HT1080 (cell line): Measurements from ENCODE around the gene RELL1. TPM values are rescaled to one million over a fixed set of nuclear protein-coding genes. Genes with fewer than 3 reads are reported as not detected.

Experiments used
- DNase-seq: peaks from one replicate; pipeline ENCODE4 v3.0.0-alpha.2; 2015; ENCODE audit warnings: low read depth
- total RNA-seq: library from RNA; depleted of rRNA; stranded (reverse); fragments of >200 nt; shearing (Covaris generic); gene quantifications from 2 replicates; pipeline ENCODE4 v1.2.3, GENCODE V29; 2014

RELL1 gene
- total RNA-seq, 1 experiment from 2014 or later = 50.6 TPM

DNA sequence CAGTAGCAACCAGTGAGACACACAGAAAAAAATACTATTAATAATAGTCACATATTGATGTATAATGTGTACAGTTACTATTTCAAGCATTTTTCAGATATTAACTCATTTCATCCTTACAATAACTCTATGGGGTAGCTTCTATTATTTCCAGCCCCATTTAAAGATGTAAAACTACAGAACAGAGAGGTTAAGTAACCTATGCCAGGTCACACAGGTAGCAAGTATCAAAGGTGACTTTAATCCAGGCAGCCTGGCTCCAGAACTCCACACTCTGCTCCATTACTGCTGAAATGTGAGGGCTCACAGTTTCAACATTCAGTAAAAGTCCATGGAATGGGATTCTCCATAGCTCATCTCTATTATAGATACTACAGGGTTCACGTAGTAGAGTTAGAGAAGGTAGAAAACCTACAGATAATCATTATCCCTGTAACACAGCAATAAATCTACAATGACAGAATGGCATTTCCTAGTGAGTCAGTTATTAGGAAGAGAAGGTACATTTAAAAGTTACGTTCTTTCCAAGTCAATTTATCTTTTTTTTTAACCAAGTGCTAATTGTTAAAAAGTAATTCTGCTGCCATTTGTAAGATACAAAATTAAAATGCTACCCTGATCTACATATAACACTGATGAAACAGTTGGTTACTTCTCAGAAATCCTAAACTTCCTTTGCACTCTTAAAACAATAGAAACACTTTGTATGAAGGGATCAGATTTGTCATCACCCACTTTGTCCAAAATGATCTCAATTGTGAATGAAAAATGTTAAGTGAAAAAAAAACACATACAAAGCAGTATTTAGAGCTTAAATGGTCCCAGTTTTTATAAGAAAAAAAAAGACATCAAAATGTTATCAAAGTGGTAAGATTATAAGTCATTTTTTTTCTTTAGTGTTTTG lies 18.7 kb downstream of the RELL1 start:
- DNase-seq = no peak

DNA sequence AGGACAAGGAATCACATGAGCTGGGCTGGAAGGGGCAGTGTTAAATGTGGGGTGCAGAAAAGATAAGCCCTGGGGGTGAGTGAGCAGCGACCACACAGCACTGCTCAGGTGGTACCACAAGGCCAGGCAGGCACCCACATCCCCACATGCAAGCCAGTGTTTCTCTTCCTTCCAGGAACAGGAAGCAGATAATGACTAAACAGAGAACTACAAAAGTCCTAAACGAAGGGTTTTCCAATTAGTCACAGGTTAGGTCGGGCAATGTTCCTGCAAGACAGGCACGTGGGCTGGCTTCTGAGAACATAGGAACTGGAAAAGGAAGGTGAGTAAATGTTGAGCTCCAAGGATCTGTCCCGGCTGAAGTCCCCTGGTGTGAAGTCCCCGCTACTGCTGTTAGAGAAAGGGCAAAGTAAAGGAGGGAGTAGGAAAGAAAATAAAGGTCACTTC lies 19.5 kb downstream of the RELL1 start:
- DNase-seq = peak; percentile 98

DNA sequence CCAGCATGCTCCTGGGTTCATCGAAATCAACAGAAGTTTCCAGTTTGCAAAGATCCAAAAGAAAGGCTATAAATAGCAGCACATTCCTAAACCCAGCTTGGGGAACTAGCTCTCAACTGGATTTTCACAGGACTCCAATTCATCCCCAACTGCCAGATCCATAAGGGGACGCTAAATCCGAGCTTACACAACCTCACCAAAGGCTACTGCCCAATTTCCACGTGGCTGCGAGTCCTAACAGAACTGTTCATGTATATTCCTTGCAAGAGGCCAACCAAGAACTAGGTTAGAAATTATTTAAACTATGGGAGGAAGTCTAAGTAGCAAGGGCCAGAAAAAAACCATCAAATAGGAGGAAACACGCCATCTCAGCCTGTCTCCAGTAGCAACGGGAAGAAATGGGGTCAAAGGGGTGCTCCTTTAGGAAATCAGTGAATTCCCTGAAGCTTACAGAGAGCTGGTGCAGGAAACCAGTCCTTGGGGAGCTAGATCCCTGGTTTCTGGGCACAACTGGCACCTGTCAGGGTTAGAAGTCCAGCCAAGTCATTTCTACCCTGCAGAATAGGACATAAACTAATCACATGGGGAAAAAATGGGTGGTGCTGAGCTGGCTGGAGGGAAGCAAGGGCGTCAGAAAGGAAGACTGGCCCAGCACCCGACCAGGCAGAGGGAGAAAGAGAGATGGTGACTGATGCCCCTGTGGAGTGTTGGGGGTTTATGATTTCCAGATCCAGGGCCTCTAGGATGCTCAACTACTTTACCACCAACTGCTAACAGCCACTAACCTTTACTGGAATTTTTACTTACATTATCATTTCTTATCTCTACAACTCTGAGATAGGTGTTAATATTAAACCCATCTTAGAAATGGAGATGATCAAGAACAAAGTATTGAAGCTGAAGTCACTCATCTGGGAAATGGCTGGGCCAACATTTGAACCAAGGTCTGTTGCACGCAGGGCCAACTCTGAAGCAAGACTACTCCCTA lies 20.5 kb downstream of the RELL1 start:
- no peak for DNase-seq

DNA sequence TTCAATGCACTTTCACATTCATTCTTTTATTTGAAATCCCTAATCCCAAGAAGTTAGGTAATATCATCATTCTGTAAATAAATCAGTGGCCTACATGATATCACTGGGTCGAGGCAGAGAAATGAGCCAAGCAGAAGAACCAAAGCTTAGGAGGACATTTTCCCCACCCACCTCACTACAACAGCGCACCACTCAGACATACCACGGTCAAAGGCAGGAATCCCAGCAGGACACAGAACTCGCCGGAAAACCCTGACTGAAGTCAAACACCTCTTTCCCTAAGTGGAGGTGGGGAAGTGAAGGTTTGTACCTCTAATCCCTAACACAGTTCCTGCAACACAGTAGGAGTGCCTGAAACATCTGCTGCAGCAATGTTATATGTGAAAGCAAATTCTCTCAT lies 21.5 kb downstream of the RELL1 start:
- DNase-seq = no peak

DNA sequence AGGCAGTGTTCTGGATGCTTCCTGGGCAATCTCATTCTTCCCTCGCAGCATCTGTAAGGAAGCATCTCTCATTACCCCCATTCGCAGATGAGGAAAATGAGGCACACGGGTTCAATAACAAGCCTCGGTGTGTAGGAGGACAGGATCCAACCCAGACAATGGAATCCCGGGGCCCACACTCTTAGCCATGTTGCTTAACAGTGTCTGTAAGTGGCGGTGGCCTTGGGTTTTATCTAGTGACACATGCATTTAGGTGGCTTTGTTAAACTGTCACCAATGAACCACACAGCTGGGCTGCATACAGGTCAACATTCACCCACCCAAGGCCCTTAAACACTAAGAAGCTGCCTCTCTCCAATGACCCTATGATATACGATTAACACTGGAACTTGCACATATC lies 22.6 kb downstream of the RELL1 start:
- no peak for DNase-seq

DNA sequence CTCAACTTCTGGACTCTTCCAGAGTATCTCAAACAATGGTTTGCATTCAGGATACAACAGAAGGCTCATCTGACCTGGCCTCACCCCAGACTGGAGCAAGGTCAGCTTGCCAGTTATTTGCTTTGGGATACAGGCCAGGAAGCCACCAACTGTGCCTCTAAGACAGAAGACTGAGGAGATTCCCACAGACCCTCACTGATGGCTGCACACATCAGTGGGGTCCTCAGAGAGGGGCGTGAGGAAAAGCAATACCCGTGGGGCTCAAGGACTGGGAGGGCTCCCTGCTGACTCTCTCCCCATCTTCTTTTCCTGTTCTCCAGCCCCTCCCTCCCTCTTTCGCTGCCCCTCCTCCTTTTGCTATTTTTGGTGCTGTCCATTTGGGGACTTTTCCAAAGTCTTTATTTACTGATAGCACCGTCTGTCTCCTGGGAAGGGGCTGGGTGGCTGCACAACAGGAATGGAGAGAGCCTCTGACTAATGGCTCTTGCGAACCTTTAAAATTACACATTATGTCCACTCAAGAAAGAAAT lies 23.2 kb downstream of the RELL1 start:
- DNase-seq = no peak

DNA sequence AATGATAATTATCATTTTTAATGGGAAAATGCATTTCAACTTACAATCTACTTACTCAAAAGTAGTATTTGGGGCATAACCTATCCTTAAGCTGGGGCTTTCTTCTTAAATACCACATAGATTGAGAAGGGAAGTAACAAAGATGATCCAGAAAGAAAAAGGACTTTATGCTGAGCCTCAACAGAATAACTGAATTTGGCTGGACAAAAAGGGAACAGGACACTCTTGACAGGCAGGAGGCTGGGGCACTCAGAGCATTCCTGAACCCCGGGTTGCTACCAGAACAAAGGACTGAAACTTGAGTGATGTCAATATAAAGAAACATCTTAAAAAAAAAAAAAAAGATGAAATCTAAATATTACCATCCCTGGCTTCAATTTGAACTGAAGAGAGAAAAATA lies 23.9 kb downstream of the RELL1 start:
- DNase-seq = no peak

DNA sequence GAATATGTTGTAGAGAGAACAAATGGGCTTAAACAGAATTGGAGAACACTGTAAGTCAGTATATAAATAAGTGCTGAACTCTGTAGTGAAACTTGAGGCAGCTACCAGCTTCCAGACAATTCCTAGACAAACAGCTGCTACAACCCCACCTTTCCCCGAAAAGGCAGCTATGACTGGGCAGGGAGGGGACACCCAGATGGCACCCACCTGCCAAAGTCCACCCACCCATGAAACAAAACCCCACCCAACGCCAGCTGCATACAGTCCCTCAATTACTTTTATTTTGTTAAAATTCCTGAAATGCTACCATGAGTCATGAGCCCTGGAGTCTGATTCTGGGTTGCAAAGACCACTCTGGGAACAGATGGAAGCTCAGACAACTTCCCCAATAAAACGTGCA lies 24.4 kb downstream of the RELL1 start:
- DNase-seq = peak; percentile 29

DNA sequence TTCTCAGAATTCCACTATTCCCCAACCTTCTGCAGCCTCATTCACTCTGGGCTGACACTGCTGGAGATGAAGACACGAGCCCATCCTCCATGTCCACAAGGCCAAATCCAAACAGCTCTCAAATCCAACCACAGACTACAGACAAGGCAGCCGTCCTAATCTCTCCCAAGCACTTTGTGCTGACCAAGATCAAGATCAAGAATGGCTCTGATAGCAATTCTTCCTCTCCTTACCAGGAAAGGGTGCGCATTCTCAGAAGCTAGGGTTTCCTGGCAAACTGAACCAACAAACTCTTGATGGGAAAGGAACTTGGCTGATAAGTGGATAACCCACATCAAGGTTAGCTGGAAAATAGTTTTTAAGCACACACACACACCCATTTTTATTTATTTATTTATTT lies 26.5 kb downstream of the RELL1 start:
- no peak for DNase-seq

DNA sequence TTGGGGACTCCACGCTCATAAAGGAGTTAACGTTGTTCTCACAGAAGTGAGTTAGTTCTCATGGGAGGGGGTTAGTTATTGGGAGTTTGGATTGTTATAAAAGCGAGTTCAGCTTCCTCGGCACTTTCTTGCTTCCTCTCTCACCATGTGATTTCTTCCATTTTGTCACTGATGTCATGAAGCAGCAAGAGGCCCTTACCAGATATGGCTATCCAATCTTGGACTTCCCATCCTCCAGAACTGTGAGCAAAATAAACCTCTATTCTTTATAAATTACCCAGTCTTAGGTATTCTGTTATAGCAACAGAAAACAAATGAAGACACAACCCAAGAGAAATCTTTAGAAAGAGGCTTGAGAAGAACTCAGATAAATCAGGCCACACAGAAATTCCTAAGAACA lies 29.5 kb downstream of the RELL1 start:
- DNase-seq = no peak

DNA sequence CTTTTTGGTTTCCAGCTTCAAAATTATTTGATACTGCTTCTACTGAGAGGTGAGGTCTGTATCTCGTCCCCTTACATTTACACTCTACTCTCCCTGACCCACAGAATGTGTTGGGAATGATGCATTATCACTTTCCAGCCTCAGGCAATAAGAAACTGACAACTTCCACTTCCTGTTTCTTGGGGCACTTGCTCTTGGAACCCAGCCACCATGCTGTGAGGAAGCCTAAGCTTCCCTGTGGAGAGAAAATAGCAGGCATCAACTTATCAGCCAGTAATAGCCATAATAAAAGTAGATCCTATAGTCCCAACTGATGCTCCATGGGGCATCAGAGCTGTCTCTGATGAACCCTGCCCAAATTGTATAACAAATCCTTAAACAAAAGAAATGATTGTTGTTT lies 32.6 kb downstream of the RELL1 start:
- DNase-seq = peak; percentile 61

DNA sequence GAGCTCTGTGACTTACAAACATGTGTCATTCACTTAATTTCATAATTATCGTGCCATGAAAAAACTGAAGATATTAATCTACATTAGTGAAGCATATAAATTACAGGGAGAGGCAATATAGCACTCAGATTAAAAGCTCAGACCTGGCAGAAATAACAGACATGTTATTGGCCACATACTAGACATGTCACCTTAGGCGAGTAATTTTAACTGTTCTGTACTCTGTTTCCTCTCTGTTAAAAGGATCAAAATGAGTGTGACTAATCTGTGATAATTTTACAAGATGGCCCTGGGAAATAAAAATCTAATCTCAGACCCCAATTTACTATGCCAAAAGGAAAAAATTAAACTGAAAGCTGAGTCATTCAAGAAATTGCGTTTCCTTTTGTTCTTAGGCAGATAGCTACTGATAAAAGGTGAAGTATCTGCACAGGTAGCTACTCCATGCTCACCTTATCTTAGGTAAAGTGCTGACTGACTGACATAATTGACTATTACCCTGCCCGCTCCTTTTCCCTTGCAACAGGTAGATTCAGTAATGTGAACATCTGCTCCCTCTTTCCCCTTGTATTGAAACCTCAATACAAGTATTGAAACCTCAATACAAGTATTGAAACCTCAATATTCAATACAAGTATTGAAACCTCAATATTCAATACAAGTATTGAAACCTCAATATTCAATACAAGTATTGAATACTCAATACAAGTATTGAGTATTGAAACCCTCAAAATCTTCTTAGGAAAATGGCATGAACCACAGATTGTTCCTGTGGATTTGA lies 33.2 kb downstream of the RELL1 start:
- DNase-seq = no peak

DNA sequence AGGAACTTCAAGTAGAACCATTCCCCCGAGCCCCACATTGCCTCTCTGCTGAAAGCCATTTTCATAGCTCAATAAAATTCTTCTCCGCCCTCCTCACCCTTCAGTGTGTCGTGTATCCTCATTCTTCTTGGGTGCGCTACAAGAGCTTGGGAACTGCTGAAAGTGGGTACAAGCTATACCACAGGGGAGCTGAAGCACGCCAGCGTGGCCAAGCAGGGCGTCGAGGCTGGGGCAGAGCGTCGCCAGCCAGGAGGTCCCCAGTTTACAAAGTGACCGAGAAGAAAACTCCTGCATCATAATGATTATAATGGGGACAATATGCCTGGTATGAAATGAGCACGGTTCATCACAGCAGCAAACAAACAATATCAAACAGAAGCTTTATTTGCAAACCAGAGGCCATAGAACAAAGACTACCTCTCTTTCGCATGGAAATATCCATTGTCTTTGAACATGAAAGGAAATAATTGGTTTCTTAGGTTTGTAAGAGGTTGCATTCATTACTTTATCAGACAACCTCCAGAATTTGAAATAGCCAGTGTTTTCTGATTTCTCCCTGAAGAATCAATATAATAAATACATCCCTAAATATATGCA lies 34.3 kb downstream of the RELL1 start:
- DNase-seq = no peak

DNA sequence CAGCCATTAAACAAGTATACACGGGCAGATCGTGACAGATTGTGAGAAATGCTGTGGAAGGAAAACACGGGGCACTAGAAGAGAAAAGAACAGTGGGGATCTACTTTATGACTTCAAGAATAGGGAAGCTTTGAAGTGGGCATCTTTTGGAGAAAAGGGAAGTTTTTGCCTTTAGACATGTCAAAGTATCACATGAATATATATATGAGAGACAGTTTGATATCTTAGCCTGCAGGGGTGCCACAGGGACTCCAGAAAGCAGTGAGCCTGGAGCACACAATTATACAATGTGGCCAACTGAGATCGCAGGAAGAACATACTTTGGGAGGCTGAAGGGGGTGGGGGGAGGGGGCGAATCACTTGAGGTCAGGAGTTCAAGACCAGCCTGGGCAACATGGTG lies 35.7 kb downstream of the RELL1 start:
- DNase-seq = no peak

DNA sequence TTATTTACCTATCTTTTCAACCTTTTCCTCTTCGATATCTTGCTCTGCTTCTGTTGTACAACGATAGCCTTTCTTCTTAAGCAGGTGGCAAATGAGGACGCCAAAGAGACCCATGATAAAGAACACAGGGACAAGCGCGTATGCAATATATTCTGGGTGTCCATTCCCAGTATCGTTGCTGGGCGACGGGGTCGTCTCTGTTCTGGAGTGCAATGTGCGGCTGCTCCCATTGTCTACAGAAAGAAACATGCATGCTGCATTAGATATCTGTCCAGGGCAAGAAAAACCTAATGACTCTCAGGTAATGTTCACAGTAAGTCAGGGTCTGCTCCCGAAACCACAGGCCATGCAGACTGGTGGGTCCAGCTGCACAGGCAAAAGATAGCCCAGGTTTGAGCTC lies 36.9 kb downstream of the RELL1 start:
- no peak for DNase-seq

DNA sequence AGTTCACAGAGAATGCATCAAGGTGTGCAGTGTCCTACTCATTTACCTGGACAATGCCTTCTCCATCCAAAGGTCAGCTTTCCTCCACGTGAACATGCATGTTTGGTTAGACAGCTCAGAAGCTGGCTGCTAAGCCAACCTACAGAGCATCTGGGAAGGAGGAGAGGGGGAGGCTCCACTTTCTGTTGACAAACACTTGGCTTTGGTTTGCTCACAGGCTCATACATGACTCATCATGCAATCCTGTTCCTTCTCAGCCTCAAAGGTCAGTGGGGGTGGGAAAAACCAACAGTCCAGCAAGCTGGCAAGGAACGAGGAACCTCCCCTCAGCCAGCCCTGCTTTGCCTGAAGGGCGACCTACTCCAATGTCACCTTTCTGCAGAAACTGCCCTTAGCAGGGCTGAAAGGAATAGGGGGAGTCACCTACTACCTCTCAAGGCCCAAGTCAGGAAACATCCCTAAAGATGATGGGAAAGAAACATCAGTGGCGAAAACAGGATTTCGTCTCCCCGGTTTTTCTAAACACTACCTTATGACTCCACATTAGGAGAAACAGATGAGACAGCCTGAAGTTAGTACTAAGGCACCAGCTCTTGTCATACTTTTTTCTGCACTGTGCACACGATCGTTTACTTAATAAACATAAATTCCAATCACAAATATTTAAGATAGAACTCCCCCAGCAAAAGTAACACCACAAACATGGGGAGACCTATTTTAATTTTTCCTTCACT lies 37.9 kb downstream of the RELL1 start:
- peak; percentile 91 for DNase-seq

DNA sequence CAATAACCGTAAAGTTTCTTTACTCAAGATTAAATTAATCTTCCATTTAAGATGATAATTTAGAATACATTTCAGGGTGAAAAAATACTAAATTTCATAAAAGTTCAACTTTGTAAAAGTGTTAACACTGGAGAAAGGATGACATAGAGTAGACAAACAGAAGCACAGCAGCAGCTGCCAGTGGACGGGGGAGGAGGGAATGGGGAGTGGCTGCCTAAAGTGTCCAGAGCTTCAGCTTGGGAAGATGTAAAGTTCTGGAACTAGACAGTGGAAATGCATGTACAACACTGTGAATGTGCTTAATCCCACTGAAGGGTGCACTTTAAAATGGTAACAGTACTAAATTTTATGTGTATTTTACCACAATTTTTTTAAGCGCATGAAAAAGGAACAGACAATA lies 39.9 kb downstream of the RELL1 start:
- DNase-seq = no peak

DNA sequence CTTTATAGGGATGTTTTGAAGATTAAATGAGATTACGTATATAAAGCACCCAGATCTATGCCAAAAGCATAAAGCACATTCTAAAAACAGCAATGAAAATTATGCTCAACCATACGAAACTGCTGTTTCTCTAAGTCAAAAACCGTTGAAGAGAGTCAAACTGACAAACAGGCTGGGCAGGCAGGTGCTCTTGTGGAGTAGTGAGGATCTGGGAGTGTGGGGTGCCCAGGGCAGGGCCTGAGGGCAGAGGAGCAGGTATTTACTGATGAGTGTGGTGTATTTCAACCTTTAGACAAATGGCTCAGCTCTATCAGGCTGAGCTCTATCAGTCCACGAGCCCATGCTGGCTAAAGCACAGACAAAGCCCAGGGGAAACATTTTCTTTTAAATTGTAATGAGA lies 40.4 kb downstream of the RELL1 start:
- DNase-seq = no peak

DNA sequence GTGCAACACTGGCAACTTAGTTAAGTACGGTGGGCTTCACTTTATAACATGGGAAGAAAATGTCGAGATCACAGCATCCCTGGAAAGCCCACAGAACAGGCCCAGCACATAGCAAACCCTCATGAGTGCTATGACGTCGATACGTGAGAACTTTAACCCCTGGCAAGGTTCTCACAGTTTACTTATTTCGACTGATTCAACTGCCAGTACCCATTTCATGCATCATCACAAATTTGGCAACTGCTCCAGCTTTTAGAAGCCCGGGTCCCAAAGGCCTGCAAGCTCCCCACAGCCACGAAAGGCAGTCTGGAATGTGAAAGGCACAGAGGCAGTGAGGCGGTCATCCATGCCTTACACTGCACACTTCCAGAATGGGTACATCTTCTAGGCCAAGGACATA lies 41.2 kb downstream of the RELL1 start:
- DNase-seq = no peak
